ENCODE results near the gene THSD7B. TPM values are rescaled to one million over a fixed set of nuclear protein-coding genes. Genes with fewer than 3 reads are reported as not detected.

The THSD7B gene
- total and polyA plus RNA-seq, 2 experiments from 2014 or later, result 0.86 to 3.8 TPM

- no peak overlapping the region for H2AFZ ChIP-seq
- DNase-seq (ENCODE audit: low spot score), result peak; percentile 68
- H3K9me3 Mint-ChIP-seq, result no peaks in the 10 kb centered on the region; the same call in 2 of the 3 replicates
These were observed 108.9 kb downstream of the THSD7B start for GRCh38 chr2:136874258-136874657.

More at GRCh38 chr2:136874258-136874657, 108.9 kb downstream of the THSD7B start:
- H3K9me2 ChIP-seq (ENCODE audit: insufficient read depth), result no peaks in the 10 kb centered on the region
- H3K4me1 Mint-ChIP-seq, result no peaks in the 10 kb centered on the region
- TF ChIP-seq, protein P1, sequence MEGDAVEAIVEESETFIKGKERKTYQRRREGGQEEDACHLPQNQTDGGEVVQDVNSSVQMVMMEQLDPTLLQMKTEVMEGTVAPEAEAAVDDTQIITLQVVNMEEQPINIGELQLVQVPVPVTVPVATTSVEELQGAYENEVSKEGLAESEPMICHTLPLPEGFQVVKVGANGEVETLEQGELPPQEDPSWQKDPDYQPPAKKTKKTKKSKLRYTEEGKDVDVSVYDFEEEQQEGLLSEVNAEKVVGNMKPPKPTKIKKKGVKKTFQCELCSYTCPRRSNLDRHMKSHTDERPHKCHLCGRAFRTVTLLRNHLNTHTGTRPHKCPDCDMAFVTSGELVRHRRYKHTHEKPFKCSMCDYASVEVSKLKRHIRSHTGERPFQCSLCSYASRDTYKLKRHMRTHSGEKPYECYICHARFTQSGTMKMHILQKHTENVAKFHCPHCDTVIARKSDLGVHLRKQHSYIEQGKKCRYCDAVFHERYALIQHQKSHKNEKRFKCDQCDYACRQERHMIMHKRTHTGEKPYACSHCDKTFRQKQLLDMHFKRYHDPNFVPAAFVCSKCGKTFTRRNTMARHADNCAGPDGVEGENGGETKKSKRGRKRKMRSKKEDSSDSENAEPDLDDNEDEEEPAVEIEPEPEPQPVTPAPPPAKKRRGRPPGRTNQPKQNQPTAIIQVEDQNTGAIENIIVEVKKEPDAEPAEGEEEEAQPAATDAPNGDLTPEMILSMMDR (conservative IDR thresholded peaks at IDR 0.05; ENCODE audit: low read depth in 2 of 2), result peak; percentile 79 to 86
- TF ChIP-seq, protein P2, sequence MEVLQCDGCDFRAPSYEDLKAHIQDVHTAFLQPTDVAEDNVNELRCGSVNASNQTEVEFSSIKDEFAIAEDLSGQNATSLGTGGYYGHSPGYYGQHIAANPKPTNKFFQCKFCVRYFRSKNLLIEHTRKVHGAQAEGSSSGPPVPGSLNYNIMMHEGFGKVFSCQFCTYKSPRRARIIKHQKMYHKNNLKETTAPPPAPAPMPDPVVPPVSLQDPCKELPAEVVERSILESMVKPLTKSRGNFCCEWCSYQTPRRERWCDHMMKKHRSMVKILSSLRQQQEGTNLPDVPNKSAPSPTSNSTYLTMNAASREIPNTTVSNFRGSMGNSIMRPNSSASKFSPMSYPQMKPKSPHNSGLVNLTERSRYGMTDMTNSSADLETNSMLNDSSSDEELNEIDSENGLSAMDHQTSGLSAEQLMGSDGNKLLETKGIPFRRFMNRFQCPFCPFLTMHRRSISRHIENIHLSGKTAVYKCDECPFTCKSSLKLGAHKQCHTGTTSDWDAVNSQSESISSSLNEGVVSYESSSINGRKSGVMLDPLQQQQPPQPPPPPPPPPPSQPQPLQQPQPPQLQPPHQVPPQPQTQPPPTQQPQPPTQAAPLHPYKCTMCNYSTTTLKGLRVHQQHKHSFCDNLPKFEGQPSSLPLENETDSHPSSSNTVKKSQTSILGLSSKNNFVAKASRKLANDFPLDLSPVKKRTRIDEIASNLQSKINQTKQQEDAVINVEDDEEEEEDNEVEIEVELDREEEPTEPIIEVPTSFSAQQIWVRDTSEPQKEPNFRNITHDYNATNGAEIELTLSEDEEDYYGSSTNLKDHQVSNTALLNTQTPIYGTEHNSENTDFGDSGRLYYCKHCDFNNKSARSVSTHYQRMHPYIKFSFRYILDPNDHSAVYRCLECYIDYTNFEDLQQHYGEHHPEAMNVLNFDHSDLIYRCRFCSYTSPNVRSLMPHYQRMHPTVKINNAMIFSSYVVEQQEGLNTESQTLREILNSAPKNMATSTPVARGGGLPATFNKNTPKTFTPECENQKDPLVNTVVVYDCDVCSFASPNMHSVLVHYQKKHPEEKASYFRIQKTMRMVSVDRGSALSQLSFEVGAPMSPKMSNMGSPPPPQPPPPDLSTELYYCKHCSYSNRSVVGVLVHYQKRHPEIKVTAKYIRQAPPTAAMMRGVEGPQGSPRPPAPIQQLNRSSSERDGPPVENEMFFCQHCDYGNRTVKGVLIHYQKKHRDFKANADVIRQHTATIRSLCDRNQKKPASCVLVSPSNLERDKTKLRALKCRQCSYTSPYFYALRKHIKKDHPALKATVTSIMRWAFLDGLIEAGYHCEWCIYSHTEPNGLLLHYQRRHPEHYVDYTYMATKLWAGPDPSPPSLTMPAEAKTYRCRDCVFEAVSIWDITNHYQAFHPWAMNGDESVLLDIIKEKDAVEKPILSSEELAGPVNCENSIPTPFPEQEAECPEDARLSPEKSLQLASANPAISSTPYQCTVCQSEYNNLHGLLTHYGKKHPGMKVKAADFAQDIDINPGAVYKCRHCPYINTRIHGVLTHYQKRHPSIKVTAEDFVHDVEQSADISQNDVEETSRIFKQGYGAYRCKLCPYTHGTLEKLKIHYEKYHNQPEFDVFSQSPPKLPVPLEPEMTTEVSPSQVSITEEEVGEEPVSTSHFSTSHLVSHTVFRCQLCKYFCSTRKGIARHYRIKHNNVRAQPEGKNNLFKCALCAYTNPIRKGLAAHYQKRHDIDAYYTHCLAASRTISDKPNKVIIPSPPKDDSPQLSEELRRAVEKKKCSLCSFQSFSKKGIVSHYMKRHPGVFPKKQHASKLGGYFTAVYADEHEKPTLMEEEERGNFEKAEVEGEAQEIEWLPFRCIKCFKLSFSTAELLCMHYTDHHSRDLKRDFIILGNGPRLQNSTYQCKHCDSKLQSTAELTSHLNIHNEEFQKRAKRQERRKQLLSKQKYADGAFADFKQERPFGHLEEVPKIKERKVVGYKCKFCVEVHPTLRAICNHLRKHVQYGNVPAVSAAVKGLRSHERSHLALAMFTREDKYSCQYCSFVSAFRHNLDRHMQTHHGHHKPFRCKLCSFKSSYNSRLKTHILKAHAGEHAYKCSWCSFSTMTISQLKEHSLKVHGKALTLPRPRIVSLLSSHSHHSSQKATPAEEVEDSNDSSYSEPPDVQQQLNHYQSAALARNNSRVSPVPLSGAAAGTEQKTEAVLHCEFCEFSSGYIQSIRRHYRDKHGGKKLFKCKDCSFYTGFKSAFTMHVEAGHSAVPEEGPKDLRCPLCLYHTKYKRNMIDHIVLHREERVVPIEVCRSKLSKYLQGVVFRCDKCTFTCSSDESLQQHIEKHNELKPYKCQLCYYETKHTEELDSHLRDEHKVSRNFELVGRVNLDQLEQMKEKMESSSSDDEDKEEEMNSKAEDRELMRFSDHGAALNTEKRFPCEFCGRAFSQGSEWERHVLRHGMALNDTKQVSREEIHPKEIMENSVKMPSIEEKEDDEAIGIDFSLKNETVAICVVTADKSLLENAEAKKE (CRISPR knock-in tag; IDR thresholded peaks at IDR 0.05), result no peak
- no peaks in the 10 kb centered on the region for H3K4me1 ChIP-seq (ENCODE audit: insufficient read depth)
- H3K27me3 Mint-ChIP-seq (ENCODE audit: insufficient read depth, low read depth, poor library complexity), result peaks cover 2% of the 10 kb centered on the region
- peak; percentile 65 for ATAC-seq
- no peak overlapping the region for H3K27ac ChIP-seq (ENCODE audit: low read depth)
- no peaks in the 10 kb centered on the region for H3K27me3 ChIP-seq (ENCODE audit: insufficient read depth)
- no peak overlapping the region for H3K4me3 Mint-ChIP-seq
- H3F3A ChIP-seq (replicated peaks; ENCODE audit: low read depth), result no peaks in the 10 kb centered on the region
- H3K4me2 ChIP-seq, result no peak overlapping the region
- H3K4me3 ChIP-seq, result no peak overlapping the region
- no peaks in the 10 kb centered on the region for H4K20me1 ChIP-seq (replicated peaks; ENCODE audit: insufficient read depth)
- no peak overlapping the region for H3K27ac Mint-ChIP-seq
- no peaks in the 10 kb centered on the region for H3K79me2 ChIP-seq (replicated peaks; ENCODE audit: insufficient read depth)
- no peaks in the 10 kb centered on the region for H3K36me3 Mint-ChIP-seq (ENCODE audit: low read depth)
- H3K36me3 ChIP-seq (ENCODE audit: insufficient read depth), result no peaks in the 10 kb centered on the region
